Liver (tissue), 5 donors: Measurements from ENCODE around the gene CCT2. TPM values are rescaled to one million over a fixed set of nuclear protein-coding genes. Genes with fewer than 3 reads are reported as not detected.

ENCODE experiments used
- polyA plus RNA-seq, 2 donors: library from polyadenylated mRNA; stranded (reverse) in 1 of 2; unstranded in 1 of 2; fragments of 200-250 nt in 1 of 2; fragments of >200 nt in 1 of 2; fragmentation: Nextera tagmentation in 1 of 2; extraction: Ambion mirVana in 1 of 2; gene quantifications; one replicate each; pipeline versions ENCODE4 v1.2.1 to v1.2.3, GENCODE V29; 2013 to 2015
- small RNA-seq: library from RNA; depleted of rRNA; stranded (forward); fragments of <200 nt; gene quantifications from one replicate; pipeline ENCODE3, GENCODE V24; 2014
- total RNA-seq, 2 donors: library from RNA; depleted of rRNA; stranded (reverse); fragments of >200 nt; gene quantifications; one replicate each; pipeline ENCODE4 v1.2.3, GENCODE V29; 2014
- donor health status: healthy.
- donor health status: healthy.
- donor health status: healthy.

The CCT2 gene
- total and polyA plus RNA-seq, 4 donors: 43.6 to 145 (median 80.6) TPM

Small RNA genes within 50 kb of the gene (small RNA-seq; reads per million reads assigned to genes)
- gene MIR3913-1: 0.38 reads per million, percentile 41 among the genes with 10 or more reads in this experiment

Other genes starting within 250 kb of the CCT2 start
- gene LYZ, start 237.1 kb upstream of the CCT2 start, total RNA-seq: 100 to 1,000 TPM in 1 of 2 donors, 10 to 100 TPM in 1; 24.7 to 141 TPM
- gene LYZ, start 237.1 kb upstream of the CCT2 start, polyA plus RNA-seq: 10 to 100 TPM; 11.5 to 42.3 TPM
- gene YEATS4, start 225.7 kb upstream of the CCT2 start, total RNA-seq: 10 to 100 TPM; 20.3 to 23.8 TPM
- 10 to 100 TPM in 1 of 2 donors, 1 to 10 TPM in 1; 9.9 to 10.6 TPM for gene YEATS4, start 225.7 kb upstream of the CCT2 start, polyA plus RNA-seq
- 10 to 100 TPM; 22.2 to 24.0 TPM for gene FRS2, start 115.1 kb upstream of the CCT2 start, total RNA-seq
- 10 to 100 TPM in 1 of 2 donors, 1 to 10 TPM in 1; 7.0 to 21.6 TPM for gene FRS2, start 115.1 kb upstream of the CCT2 start, polyA plus RNA-seq
- not detected for gene LRRC10, start 25.4 kb downstream of the CCT2 start, total RNA-seq
- gene LRRC10, start 25.4 kb downstream of the CCT2 start, polyA plus RNA-seq: not detected
- under 1 TPM in 1 of 2 donors, not detected in 1; 0.89 TPM for gene BEST3, start 113.8 kb downstream of the CCT2 start, total RNA-seq
- not detected for gene BEST3, start 113.8 kb downstream of the CCT2 start, polyA plus RNA-seq
- 10 to 100 TPM; 11.7 to 35.3 TPM for gene RAB3IP, start 153.4 kb downstream of the CCT2 start, total RNA-seq
- 10 to 100 TPM in 1 of 2 donors, 1 to 10 TPM in 1; 5.7 to 16.9 TPM for gene RAB3IP, start 153.4 kb downstream of the CCT2 start, polyA plus RNA-seq
- gene MYRFL, start 239.8 kb downstream of the CCT2 start, total RNA-seq: under 1 TPM; under 0.01 to 0.19 TPM
- gene MYRFL, start 239.8 kb downstream of the CCT2 start, polyA plus RNA-seq: under 1 TPM; 0.02 to 0.19 TPM